Myocyte (in vitro differentiated cells): Measurements from ENCODE around the gene PAK5. TPM values are rescaled to one million over a fixed set of nuclear protein-coding genes. Genes with fewer than 3 reads are reported as not detected.

Experiments
- DNase-seq: peaks from one replicate; pipeline ENCODE4 v3.0.0-alpha.2; 2012; ENCODE audit warnings: low read depth
- polyA plus RNA-seq: library from polyadenylated mRNA; unstranded; fragments of >200 nt; gene quantifications from one replicate; pipeline ENCODE4 v1.2.1, GENCODE V29; 2012; ENCODE audit warnings: missing spikeins
- total RNA-seq: library from RNA; depleted of rRNA; stranded (reverse); fragments of >200 nt; gene quantifications from 2 replicates; pipeline ENCODE4 v1.2.3, GENCODE V29; 2014

PAK5 gene
- not detected in 2 replicates for total RNA-seq
- not detected for polyA plus RNA-seq

- DNase-seq = no peak
Observed at GRCh38 chr20:9838378-9839295, at the start of gene PAK5. Gene PAK5 (minus strand): TSS chr20:9839076. CDS start chr20:9644328, 194,748 bp downstream.

DNA sequence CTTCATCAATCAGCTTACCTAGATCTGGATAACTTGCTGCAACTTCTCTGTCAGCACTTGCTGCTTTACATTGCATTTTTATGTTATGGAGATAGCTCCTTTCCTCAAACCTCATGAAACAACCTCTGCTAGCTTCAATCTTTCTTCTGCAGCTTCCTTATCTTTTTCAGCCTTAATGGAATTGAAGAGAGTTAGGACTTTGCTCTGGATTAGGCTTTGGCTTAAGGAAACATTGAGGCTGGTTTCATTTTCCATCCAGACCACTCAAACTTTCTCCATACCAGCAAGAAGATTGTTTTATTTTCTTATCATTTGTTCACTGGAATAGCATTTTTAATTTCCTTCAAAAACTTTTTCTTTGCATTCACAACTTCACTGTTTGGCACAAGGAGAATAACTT lies 48.8 kb upstream of the PAK5 start:
- no peak for DNase-seq

GRCh38 chr20:9886227-9886626 lies 47.4 kb upstream of the PAK5 start:
- no peak for DNase-seq

GRCh38 chr20:9884666-9885065 lies 45.8 kb upstream of the PAK5 start:
- peak; percentile 3 for DNase-seq

- no peak for DNase-seq
Observed at GRCh38 chr20:9884061-9884460, 45.2 kb upstream of the PAK5 start.

- DNase-seq = no peak
Observed at GRCh38 chr20:9877932-9878495, 39.1 kb upstream of the PAK5 start.

DNA sequence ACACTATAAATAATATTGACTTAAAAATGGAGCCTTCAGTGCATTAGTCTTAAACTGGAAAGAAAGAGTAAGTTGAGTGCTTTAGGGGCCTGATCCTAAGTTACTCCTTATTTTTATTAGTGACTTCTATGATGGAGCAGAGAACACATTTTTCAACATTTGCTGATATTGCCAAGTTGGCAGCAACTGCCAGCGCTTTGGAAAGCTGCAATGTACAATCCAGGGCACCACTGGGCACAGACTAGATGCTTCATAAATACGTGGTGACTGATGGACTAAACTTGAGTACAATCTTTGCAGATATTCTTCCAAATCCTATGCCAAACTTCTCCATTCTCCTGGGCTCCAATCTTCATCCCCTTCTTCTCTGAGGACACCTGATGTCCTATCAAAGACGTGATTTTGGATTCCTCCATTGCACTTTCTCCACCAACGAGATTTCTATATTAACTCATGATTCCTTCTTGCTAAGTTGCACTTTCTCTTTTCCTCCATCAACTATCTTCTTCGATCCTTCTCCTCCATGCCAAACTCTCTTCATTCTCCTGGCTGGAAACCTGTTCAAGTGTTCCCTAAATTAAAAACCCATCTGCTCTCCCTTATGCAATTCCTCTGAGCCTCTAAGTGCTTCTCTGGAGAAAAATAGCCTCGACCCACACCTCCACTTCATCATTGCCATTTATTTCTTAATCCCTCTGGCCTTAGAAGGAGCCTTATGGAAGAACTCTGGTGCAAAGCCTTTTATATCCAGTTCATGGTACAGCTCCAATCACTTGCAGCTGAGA lies 28.5 kb upstream of the PAK5 start:
- no peak for DNase-seq

GRCh38 chr20:9852566-9852965 lies 13.7 kb upstream of the PAK5 start:
- DNase-seq = no peak

- no peak for DNase-seq
Observed at GRCh38 chr20:9839626-9840025, 750 bp upstream of the PAK5 start.

GRCh38 chr20:9838035-9838377 lies 870 bp downstream of the PAK5 start:
- DNase-seq = no peak

GRCh38 chr20:9837634-9838033 lies 1.2 kb downstream of the PAK5 start:
- DNase-seq = no peak

- DNase-seq = no peak
Observed at GRCh38 chr20:9835302-9835701, 3.6 kb downstream of the PAK5 start.

DNA sequence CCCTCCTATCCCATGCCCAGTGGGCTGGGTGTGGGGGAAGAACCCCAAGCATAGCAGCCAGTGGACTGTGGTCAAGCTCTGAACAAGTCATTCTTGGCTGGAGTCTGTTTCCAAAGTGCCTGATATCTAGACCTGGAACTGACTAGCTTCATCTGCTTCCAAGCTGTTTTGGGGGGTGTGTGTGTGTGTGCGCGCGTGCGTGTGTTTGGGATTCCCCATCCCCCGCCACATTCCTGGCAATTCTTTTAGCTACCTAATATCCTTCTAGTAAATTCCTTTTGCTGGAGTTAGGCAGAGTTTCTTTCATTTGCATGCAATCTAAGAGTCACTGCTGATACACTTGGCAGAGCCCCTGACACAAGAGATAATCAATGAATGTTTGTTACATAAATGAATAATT lies 7.8 kb downstream of the PAK5 start:
- no peak for DNase-seq

DNA sequence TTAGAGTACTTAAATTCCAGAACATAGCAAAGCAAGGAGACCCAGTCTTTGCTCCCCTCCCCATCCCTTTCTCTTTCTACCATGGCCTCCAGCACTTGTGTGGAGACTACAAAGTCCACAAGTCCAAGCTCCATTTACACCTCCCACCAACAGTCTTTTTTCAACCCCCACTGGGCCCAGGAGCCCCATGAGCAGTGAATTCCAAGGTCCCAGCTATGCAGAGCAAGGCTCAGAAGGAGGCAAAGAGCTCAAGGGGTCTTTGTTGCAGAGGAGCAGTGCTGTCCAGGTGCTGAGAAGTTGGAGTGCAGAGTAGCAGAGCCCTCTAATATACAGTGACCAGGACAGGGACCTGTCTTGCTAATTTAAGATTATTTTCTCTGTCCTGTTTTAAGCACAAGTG lies 9.0 kb downstream of the PAK5 start:
- no peak for DNase-seq

GRCh38 chr20:9817654-9818053 lies 21.2 kb downstream of the PAK5 start:
- DNase-seq = no peak

DNA sequence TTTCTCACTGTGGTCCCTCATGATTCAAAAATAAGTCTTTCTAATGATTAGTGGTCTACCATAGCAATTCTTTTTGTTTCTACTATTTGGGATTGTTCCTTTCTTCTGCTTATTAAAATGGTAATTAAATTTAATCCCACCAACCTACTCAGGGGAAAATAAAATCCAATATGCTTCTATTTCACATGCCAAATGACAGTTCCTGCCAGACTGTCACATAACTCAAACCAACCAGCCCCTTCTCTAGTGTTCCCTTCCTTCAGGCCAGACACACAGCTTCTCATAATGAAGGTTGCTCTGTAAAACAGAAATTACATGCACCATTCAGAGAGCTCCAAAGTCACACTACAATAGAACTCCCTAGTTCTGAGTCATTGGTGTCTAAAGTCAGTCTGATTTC lies 23.2 kb downstream of the PAK5 start:
- DNase-seq = no peak

DNA sequence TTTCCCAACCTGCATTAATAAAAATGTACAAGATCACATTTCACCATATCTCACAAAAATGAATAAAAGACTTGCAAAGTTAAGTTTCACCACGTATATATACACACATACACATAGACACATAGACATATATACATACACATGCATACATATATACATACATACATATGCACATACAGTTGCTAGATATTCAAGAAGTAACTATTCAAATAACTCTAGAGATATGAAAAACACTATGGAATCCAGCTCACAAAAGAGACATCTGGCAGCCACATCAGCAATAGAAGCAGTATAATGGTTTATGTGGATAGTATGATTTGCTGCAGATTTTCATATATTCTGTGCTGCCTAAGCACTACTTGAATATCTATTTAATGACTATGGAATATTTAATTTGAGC lies 28.1 kb downstream of the PAK5 start:
- no peak for DNase-seq

- no peak for DNase-seq
Observed at GRCh38 chr20:9809271-9809670, 29.6 kb downstream of the PAK5 start.

DNA sequence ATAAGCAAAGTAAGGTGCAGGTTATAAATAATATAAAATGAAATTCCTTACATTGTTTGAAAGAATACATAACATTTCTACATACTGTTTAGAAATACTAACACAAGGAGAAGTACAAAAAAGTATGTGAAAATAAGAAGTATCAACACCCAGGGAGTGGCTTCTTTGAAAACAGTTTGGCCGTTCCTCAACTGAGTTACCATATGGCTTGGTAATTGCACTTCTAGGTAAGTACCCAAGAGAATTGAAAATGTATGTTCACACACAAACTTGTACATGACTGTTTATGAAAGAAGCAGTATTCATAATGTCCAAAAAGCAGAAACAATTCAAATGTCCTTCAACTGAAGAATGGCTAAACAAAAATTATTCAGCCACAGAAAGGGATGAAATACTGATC lies 30.7 kb downstream of the PAK5 start:
- no peak for DNase-seq

DNA sequence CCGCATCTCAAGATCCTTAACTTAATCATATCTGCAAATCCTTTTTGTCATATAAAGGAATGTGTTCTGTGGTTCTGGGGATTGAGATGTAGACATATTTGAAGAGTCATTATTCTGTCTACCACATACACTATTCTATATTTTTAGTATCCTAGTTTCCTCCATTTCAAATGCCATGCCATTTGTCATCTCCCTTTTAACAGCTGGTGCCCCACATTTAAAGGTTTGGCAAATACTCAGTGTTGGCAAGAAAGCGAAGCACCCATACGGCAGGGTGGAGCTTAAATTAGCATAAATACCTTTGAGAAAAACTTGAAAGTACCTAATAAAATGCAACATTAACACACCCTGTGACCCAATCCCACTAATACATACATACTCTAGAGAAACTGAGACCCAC lies 31.7 kb downstream of the PAK5 start:
- DNase-seq = no peak

DNA sequence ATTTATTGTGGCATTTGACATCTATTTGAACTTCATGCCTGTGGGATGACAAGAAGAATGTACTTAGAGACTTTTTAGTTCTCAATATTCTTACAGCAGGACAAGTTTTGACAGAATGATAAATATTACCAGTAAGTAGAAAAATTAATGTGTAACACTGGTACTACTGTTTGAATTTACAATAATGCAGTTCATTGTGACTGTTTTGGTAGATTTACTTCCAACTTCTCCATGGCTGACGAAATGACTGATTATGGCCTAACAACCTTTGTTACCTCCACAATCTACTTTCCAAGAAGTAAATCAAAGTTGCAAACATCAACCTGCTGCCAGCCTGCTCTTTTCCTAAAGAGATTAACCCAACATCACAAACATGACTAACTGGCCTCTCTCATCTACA lies 38.5 kb downstream of the PAK5 start:
- DNase-seq = no peak

DNA sequence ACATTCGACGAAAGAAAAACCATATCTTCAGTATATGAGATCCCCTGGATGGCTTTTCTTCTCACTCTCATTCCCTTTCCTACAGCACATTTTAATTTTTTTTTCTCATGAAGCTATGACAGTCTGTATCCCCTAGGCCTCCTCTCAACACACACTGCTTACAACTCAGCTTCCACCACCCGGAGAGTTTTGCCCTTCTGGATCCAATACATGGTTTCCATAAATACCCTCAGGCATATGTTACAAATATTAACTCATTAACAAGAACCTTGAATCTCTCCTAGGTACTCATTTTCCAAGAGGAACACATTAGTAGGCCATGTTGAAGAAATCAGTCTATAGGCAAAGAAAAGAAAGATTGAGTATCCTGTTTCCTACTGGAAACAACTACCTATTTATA lies 44.0 kb downstream of the PAK5 start:
- DNase-seq = no peak
